Measurements from ENCODE around the gene LHX4.

DNA sequence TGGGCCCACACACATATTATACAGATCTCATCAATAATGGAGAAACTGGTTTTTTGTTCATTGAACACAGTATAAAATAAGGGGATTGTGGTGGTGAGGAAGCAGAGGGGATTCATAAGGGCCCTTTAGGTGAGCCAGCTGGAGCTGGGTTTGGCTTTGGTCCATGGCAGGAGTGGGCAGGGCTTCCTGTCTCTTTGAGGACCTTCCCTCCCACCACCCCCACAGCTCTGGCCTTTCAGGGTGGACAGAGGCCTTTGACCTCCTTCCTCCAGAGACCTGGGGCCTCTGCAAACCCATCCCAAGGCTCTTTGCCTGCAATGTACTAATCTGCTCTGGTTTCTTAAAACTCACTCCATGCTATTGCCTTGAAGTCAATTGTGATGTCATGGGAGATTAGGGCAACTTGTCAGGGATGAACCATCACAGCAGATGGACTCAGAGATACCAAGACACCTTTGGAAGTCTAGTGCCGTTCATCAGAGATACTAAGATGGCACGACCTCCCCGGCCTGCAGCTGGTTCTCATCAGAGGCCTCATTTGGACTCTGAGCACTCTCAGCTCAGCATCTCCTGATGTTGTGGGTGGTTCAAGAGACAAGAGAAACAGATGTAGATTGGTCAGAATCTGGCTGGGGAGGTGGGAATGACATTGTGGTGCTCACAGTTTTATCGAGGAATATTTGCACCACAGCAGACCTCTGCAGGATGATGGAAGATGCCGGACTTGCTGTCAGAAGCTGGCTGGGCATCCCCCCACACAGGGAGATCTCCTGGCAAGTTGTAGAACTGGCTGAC lies 37.9 kb downstream of the LHX4 start:
- no peak for TF ChIP-seq POLR2A (IDR thresholded peaks at IDR 0.05)
- TF ChIP-seq, protein P1, sequence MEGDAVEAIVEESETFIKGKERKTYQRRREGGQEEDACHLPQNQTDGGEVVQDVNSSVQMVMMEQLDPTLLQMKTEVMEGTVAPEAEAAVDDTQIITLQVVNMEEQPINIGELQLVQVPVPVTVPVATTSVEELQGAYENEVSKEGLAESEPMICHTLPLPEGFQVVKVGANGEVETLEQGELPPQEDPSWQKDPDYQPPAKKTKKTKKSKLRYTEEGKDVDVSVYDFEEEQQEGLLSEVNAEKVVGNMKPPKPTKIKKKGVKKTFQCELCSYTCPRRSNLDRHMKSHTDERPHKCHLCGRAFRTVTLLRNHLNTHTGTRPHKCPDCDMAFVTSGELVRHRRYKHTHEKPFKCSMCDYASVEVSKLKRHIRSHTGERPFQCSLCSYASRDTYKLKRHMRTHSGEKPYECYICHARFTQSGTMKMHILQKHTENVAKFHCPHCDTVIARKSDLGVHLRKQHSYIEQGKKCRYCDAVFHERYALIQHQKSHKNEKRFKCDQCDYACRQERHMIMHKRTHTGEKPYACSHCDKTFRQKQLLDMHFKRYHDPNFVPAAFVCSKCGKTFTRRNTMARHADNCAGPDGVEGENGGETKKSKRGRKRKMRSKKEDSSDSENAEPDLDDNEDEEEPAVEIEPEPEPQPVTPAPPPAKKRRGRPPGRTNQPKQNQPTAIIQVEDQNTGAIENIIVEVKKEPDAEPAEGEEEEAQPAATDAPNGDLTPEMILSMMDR (IDR thresholded peaks at IDR 0.05): no peak

Measured in body of pancreas (tissue), 4 donors.